Activated CD4-positive, alpha-beta T cell treated with anti-CD3 and anti-CD28 coated beads, Interleukin-2, Interleukin-4, amounts not matched to agents 100 ng/mL and 50 ng/mL, durations not matched to agents 16 hours and 8 hours (primary cell): ENCODE data around the gene CLCF1.

ENCODE experiments used
- DNase-seq: peaks from one replicate; pipeline ENCODE4 v3.0.0-alpha.2; 2020; ENCODE audit warnings: low spot score

The CLCF1 gene

DNA sequence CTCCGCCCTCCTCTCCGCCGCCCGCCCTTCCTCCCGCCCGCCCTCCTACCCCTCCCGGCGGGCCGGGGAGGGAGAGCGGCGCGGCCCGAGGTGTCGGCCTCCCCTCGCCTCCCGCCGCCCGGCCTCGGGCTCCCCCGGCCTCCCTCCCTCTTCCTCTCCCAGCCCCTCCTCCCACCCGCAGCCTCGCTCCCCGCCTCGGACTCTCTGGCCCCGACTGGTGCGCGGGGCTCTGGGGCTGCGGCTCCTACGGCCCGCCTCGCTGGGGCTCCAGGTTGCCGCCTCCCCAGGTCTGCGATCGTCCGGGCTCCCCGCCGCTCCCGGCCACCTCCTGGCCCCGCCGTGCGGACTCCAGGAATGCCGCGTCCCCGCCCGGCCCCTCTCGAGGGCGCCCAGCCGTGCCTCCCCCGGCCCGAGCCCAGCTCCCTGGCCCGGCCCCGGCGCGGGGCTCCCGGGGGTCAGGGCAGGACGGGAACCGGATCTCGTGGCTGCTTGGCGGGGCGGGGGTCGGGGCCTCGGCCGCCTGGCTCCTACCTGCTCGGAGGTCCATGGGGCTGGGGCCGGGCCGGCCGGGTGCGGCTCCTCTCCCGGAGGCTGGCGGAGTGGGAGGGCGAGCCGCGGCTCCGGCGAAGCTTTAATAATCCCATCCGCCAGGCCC is at the start of gene CLCF1:
Gene CLCF1 (minus strand): TSS at position 606 of the 655 bp plus-strand sequence. CDS start 59 bp downstream, at position 547.
- DNase-seq = no peak

DNA sequence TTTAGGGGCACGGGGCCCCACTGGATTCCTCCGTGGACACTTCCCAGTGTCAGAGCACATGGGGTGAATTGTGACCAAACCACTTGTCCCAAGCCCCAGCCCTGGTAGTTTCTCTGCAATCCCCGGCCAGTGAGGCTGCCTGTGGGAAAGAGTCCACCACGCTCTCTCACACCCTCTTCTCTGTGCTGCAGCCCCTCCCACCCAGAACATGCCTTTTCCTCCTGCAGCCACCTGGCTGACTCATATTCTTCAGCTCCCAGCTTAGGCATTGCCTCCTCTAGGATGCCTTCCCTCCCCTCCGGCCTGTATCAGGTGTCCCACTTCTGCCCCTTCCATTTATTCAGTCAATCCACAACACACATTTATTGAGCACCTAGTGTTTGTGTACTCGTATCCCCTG is 49.5 kb upstream of the CLCF1 start:
- no peak for DNase-seq

DNA sequence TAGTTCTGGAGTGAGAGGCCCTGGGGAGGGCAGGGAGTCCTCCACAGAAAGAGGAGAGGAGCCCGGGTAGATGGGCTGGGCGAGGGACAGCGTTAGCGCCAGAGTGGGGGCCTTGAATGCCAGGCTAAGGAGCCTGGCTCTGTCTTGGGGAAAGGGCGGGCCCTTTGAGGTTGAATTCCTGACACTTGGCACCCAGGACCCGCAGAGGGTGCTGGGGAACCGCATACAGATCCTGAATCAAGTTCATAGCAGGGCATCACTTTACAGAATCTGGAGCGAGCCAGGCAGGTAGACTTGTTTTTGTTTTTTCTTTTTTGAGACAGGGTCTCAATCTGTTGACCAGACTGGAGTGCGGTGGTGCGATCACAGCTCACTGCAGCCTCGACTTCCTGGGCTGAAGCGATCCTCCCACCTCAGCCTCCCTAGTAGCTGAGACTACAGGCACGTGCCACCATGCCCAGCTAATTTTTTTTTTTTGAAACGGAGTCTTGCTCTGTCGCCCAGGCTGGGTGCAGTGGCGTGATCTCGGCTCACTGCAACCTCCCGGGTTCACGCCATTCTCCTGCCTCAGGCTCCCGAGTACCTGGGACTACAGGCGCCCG is 48.1 kb upstream of the CLCF1 start:
- DNase-seq = no peak

DNA sequence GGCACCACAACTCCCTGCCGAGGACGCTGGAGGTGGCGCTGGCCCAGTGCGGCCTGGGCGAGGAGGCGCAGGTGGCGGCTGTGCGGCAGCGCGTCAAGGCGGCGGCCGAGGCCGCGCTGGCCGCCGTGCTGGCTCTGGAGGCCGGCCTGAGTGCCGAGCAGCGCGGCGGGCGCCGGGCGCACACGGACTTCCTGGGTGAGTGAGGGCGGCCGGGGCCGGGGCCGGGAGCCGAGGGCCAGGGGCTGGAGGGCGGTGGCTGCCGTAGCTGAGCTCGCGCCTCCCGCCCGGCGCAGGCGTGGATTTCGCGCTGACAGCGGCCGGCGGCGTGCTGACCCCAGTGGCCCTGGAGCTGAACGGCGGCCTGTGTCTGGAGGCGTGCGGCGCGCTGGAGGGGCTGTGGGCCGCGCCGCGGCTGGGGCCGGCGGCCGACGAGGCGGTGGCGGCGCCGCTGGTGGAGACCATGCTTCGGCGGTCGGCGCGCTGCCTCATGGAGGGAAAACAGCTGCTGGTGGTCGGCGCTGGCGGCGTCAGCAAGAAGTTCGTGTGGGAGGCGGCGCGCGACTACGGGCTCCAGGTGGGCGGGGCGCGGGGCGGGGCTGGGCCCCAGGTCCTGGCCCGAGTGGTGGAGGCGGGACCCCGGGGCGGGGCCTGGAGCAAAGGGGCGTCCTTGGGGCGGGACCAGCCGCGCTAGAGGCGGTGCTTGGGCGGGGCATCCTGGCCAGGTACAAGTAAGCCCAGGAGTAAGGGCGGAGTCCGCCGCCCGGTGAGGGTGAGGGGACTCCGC is 47.4 kb upstream of the CLCF1 start:
- peak; percentile 97 for DNase-seq

DNA sequence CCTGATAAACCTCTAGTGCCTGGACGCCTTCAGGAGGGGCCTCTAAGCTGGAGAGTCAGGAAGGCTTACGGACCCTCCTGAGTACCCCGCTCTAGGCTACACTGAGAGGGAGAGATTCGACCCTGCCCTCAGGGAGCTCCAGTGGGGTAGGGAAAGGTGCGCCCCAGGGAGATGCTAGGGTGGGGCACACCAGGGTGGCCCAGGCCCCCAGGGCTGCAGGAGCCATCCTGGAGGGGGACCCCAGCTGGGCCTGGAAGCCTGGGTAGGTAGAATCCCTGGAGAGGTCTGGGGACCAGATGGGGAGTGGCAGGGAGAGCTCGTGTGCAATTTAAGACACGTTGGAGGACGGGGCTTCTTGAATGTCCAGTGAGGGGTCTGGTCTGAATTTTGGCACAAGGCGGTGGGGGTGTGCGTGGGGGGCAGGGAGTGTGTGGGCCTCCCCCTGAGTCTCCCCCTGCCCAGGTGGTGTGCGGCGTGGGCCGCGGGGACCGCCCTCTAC is 46.8 kb upstream of the CLCF1 start:
- no peak for DNase-seq

DNA sequence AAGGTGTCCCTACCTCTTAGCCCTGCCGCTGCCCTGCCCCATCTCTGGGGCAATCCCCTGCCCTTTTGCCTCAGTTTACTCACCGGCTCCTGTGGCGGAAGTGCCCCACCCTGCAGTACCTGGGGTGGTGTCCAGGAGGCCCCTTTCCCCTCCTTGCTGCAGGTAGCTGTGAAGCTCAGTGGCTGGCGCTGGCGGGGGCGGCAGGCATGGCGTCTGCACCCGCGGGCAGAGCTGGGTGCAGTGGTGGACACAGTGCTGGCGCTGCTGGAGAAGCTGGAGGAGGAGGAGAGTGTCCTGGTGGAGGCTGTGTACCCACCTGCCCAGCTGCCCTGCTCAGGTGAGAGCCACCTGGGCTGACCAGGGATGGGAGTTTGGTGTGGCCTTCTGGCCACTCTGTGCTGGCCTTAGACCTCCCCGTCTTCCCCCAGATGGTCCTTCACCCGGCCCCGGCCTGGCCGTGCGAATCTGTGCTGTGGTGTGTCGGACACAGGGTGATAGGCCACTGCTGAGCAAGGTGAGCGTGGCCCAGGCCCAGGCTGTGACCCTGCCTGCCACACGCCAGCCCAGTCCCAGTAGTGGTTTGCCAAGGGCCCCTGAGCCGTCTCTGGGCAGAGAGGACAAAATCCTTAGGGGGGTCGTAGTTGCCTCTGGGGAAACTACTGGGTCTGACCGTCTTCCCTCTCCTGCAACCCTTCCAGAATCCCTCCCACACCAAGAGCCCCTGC is 46.1 kb upstream of the CLCF1 start:
- no peak for DNase-seq

DNA sequence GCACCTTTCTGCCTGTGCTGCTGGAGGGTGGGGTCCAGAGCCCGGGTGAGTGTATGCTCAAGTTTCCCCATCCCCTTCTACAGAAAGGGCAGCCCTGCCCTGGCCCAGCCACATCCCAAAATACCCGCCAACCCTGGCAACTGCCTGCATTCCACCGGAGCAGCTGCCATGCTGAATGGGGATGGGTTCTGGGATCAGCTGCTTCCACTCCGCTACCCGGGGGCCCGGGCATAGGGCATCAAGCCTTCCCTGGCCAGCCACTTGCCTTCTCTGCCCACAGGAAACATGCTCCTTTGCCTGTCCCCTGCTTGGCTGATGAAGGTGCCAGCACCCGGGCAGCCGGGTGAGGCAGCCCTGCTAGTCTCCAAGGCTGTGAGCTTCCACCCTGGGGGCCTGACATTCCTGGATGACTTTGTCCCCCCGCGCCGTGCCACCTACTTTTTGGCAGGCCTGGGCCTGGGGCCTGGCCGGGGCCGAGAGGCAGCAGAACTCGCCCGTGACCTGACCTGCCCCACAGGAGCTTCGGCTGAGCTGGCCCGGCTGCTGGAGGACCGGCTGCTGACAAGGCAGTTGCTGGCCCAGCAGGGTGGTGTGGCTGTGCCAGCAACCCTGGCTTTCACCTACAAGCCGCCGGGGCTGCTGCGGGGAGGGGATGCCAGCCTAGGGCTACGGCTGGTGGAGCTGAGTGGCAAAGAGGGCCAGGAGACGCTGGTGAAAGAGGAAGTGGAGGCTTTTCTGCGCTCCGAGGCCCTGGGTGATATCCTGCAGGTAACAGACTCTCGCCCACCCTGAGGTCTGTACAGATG is 45.3 kb upstream of the CLCF1 start:
- no peak for DNase-seq

DNA sequence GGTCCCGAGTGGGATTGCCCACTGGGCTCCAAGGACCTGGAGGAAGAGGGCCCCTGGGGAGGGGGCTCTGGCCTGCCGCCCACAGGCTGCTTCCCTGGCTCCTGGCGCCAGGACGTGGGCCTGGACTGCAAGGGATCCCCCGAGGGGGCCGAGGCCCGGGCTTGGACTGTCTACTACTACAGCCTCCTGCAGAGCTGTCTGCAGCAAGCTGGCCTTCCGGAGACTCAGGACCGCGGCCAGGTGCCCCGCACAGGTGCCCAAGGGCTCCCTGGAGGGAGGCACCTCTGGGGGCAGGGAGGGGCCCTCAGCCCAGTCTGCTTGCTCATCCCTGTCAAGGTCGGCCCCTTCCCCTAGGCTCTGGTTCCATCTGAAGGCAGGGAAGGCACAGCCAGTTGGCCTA is 44.0 kb upstream of the CLCF1 start:
- no peak for DNase-seq

DNA sequence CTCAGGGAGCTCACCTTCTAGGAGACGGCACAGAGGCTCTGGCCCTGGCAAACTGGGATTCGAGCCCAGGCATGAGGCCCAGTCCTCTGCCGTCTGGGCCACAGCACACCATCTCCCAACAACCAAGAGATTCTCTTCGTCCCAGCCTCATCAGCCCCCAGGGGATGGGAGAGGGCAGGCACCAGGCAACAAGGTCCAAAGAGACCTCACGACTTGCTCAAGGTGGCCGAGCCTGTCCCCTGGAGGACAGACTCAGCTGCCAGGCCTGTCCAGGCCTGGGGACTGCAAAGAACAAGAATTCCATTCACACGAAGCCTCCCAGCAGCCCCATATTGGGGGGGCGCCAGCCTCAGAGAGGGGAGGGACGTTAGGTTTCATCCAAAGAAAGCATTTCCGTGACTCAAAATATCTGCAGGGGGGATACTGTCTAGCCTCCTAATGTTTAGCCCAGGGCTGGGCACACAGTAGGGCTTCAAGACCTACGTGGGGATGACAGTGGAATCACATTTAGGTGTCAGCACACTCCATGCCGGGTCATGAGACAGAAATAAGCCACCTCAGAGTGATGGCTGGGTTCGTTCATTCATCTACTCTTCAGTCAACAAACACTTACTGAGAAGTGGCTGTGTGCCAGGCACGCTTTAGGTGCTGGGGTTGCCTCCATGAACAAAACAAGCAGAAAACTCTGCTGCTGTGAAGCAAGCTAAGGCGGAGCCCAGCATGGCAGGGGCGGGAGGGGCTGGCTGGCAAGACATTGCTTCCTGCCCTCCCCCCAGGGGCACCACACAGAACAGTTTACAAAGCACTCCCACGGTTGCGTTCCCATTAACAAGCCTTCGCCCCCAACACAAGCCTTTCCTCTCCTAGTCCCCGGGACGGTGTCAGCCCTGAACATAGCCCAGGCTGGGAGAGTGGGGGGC is 43.3 kb upstream of the CLCF1 start:
- DNase-seq = no peak

DNA sequence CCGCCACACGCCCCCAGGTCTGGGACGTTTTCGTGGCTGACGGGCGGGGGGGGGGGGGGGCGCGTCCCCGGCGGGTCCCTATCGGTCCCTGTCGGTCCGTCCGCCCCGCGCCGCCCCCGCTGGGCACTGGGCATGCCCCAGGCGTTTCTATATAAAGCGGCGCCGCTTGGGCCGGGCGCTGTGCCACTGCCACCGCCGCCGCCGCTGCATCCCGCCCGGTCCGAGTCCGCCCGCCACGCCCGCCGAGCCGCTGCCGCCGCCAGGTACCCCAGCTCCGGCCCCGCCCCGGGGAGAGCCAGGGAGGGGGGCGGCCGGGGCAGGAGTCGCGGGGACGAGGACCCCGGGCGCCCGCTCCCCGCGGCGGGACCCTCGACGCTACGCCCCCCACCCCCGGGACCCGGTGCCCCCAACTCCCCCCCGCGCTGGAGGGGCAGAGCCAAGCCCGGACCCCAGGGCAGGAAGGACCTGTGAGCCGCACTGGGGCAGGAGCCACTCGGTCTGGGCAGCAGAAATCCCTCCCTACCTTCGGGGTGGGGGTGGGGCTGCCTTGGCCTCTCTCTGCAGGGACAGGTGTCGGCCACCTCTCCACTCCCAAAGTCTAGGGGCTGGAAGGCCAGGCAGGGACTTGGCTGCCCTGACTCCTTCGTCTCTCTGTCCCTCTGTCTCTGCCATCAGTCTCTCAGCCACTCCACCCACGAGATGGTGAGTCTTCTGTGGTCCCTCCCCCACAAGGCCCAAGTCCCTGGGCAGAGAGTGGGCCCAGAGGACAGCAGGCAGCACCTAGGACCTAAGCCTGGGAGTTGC is 42.3 kb upstream of the CLCF1 start, which contains the start of gene CARNS1:
Gene CARNS1 (plus strand): TSS at position 178 of the 804 bp plus-strand sequence. CDS start 522 bp downstream, at position 700.
- DNase-seq = no peak

DNA sequence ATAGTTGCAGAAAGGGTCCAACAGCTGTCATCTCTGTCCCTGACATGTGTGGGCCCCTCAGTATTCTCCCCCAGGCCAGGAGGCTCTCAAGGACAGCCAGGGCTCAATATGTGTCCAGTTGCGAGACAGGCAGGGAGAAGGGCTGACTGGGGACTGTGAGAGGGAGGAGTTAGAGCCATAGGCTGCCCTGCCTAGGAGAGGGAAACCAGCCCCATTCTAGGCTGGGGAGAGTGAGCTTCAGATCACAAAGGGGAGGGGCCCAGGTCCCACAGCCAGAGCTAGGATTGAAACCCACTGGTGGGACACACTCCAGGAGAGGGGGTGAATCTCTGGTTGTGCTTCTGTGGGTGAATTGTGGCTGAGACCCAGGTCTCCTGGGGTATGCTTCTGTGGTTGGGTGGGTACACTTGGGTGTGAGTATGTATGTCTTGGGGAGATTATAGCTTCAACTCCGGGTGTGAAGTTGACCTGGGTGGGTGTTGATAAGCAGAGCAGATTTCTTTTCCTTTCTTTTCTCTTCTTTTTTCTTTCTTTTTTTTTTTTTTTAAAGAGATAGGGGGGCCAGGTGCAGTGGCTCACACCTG is 40.0 kb upstream of the CLCF1 start:
- no peak for DNase-seq

DNA sequence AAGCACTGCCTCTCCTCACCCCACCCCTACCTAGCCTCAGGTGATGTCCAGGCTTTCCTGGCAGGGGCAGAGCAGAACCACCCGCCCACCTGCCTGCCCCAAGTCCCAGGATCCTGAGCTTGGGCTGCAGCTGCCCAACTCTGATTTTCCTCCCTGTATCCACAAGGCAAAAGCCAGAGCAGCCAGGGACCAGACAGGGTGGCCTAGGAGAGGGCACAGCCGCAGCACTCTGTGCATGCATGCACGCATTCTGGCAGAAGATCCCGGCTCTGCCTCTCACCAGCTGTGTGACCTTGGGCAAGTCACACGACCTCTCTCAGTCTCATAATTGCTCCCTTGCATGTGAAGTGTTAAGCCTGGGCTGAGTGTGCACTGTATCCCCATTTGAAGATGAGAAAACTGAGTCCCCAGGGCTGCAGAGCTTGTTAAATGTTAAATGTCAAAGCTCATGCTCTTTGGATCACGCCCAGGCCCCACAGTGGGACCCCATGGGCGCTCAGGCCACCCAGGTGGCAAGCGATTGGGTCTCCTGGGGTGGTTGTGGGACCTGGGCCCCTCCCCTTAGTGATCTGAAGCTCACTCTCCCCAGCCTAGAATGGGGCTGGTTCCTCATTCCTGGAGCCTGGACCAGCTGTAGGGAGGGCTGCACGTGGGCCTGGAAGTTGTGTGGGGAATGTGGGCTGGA is 39.2 kb upstream of the CLCF1 start:
- no peak for DNase-seq

DNA sequence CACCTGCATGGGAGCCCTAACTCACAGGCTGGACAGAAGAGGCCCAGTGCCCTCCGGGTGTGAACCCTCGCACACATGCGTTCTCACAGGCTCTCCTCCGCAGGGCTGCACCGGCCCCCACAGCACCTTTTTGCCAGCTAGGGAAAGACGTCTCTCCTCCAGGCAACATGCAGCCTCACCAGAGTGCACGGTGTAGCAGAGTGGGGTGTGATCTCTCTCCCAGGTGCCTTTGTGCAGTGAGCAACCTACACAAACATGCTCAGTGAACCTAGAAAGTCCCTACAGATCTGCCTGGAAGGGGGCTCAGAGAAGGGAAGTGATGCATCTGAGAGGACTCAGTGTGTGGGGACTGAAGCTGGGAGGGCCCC is 38.4 kb upstream of the CLCF1 start:
- DNase-seq = no peak

DNA sequence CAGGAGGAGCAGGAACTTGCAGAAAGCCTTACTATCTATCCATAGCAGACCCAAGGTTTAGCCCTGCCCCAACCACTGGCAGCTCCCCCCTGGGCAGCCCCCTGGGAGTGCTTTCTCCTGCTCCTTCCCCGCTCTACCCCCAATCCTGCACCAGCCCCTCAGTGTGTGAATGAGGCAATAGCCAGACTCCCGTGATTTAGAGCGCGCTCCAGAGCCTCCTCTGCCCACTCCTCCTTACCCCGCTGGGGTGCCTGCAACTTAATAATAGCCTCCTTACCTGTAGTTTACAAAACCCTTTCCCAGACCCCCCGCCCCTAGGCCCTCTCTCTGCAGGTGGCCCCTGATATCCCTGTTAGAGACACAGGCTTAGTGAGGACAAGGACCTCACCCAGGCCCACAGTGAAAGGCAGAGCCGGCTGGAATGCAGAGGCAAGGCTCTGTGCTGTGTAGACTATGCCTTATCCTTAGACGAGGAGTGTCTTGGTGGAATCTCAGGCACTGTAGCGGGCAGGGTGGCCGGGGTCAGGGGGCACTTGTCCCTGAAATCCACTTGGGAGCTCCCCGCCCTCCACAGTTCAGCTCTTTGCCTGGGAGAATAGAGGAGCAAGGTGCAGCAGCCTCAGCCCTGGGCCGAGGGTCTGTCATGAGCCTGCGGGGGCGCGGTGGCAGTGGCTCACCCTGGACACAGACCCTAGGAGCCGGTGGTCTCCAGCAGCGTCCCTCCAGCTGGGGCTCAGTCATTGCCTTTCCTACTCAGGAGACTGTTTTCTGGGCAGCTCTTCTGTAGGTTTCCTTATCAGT is 37.8 kb upstream of the CLCF1 start:
- no peak for DNase-seq

DNA sequence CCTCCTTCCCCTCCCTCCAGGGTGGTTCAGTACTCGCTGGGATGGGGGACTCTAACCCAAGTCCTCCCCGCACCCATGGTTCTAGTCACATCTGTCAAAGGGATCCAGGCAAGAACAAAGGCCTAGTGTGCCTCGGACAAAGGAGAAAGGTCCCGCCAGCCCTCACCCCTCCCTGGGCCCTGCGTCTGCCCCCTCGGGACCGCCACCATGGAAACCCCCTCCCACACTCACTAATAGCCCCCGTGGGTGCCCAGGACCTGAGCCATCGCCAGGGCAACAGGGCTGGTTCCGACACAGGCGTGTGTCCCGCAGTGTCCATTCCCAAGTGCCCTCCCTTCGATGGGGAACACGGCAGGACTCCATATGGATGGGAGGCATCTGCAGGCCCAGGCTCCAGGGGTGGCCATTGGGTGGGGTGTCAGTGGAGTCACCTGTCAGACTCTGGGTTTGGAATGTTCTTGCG is 37.0 kb upstream of the CLCF1 start:
- no peak for DNase-seq

DNA sequence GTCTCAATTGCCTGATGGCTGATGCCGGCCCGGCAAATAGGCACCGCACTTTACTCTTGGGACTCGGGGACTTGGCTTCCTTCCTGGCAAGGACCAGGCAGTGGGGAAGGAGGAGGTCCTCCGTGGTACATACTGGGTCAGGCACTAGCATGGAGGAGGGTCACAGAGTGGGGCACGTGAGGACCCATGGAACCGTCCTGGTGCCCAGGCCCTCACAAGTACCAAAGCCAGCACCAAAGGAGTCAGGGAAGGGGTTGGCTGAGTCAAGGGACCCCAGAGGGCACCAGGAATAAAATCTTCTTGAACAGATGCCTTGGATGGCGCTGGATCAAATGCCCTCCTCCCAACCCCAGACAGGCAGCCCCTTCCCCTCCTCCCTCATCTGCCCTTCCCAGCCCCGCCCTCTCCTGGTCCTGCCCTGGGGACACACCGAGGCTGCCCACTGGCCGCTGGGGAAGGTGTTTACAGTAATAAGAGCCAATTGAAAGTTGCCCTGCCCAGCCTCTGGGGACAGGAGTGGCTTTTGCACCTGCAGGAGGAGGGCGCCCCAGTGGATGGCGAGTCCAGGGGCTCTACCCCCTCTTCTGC is 36.5 kb upstream of the CLCF1 start:
- DNase-seq = no peak

DNA sequence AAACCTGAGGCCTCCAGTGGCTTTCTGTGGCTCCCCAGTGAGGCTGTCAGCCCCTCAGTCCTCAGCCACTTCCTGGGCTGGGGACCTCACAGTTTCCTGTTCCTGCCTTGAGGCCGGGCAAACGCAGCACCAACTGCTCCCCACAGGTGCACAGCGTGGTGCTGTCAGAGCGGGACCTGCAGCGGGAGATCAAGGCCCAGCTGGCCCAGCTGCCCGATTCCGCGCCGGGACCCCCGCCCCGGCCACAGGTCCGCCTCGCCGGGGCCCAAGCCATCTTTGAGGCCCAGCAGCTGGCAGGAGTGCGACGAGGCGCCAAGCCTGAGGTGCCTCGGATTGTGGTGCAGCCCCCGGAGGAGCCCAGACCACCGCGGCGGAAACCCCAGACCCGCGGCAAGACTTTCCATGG is 35.9 kb upstream of the CLCF1 start:
- DNase-seq = peak; percentile 87
